PFSK-1 (cell line): ENCODE data around the gene KCNN1.

Source experiments
- FOXP2 ChIP-seq: optimal IDR thresholded peaks from 2 replicates; pipeline ENCODE3; 2011; ENCODE audit warnings: borderline replicate concordance, control low read depth, inconsistent platforms; ENCODE audit not compliant: insufficient read depth; ENCODE audit errors: extremely low read length, extremely low read depth
- POLR2AphosphoS5 ChIP-seq: IDR thresholded peaks from 2 replicates; pipeline ENCODE4 v1.6.1; 2012; ENCODE audit warnings: low read depth, mild to moderate bottlenecking, control low read depth, low read length, moderate library complexity
- SIN3A ChIP-seq: IDR thresholded peaks from 2 replicates; pipeline ENCODE4 v1.6.1; 2012; ENCODE audit warnings: mild to moderate bottlenecking, low read length, moderate library complexity, borderline replicate concordance; ENCODE audit not compliant: insufficient read depth
- TAF1 ChIP-seq: IDR thresholded peaks from 2 replicates; pipeline ENCODE4 v1.6.1; 2012; ENCODE audit warnings: low read length, control low read depth, borderline replicate concordance; ENCODE audit not compliant: insufficient read depth
- TF ChIP-seq, protein P1 (sequence below), 2 experiments: IDR thresholded peaks; 2 replicates each; pipeline versions ENCODE4 v1.6.1 to v1.8.0; 2011 to 2012; ENCODE audit warnings: low read depth in 2 of 2, low read length in 2 of 2, control low read depth in 1 of 2, inconsistent platforms in 1 of 2, mild to moderate bottlenecking in 1 of 2, moderate library complexity in 1 of 2; ENCODE audit not compliant: insufficient read depth in 1 of 2

Gene KCNN1

DNA sequence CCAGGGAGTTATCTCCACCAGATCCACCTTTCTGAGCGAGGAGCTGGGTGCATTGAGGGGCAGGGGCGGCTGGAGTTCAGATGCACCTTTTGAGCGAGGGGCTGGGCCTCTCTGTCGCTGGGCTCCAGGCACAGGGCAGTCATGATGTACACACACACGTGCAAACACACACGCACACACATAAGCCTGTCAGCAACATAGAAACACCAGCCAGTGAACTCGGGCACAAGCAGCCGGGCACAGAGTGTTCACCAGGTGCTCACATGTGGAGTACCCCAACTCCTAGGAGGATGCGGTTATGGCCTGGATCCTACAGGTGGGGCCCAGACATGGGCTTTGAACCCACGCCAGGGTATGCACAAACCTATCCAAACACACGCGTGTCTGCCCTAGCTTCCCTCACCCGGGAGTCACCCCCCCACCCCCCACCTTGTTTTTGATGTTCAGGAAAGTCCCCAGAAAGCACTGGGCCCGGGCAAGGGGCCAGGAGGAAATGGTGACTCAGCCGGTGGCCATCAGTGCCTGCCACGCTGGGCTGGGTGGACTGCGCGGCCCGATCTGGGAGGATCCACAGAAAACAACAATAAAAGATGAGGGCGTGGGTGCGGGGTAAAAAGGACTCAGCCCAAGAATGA is 54.3 kb downstream of the KCNN1 start:
- TF ChIP-seq FOXP2: peak; percentile 35
- TF ChIP-seq SIN3A: no peak

DNA sequence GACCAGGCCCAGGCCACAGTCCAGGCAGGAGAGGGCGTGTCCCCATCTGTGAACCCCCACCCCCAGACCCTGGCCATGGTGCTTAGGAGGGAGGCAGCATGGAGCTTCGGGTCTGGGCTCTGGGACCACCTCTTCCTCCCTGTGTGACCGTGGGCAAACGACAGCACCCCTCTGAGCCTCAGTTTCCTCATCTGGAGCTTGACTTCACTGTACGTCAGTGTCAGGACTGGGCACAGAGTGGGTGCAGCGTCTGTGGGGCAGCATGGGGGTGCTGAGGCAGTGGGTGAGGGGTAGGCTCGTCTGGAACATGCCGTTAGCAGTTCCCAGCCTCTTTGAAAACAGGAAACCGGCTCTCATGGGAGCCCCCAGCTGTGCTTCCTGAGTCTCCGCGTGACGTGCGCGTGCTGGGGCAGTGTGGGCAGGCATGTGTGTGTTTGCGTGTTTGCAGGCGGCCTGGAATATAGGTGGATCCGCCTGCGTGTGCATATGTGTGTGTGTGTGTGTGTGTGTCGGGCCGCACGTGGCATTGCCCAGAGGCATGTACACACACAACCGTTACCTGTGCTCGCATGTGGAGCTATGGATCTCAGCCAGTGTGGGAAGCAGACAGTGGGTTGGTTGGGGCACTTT is 56.8 kb downstream of the KCNN1 start:
- TF ChIP-seq SIN3A (no peak), POLR2AphosphoS5 (no peak), FOXP2 (no peak), TAF1 (no peak)
- TF ChIP-seq, protein P1, sequence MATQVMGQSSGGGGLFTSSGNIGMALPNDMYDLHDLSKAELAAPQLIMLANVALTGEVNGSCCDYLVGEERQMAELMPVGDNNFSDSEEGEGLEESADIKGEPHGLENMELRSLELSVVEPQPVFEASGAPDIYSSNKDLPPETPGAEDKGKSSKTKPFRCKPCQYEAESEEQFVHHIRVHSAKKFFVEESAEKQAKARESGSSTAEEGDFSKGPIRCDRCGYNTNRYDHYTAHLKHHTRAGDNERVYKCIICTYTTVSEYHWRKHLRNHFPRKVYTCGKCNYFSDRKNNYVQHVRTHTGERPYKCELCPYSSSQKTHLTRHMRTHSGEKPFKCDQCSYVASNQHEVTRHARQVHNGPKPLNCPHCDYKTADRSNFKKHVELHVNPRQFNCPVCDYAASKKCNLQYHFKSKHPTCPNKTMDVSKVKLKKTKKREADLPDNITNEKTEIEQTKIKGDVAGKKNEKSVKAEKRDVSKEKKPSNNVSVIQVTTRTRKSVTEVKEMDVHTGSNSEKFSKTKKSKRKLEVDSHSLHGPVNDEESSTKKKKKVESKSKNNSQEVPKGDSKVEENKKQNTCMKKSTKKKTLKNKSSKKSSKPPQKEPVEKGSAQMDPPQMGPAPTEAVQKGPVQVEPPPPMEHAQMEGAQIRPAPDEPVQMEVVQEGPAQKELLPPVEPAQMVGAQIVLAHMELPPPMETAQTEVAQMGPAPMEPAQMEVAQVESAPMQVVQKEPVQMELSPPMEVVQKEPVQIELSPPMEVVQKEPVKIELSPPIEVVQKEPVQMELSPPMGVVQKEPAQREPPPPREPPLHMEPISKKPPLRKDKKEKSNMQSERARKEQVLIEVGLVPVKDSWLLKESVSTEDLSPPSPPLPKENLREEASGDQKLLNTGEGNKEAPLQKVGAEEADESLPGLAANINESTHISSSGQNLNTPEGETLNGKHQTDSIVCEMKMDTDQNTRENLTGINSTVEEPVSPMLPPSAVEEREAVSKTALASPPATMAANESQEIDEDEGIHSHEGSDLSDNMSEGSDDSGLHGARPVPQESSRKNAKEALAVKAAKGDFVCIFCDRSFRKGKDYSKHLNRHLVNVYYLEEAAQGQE (IDR thresholded peaks at IDR 0.05; ENCODE audit: insufficient read depth in 1 of 2, low read depth in 2 of 2, low read length in 2 of 2): no peak

DNA sequence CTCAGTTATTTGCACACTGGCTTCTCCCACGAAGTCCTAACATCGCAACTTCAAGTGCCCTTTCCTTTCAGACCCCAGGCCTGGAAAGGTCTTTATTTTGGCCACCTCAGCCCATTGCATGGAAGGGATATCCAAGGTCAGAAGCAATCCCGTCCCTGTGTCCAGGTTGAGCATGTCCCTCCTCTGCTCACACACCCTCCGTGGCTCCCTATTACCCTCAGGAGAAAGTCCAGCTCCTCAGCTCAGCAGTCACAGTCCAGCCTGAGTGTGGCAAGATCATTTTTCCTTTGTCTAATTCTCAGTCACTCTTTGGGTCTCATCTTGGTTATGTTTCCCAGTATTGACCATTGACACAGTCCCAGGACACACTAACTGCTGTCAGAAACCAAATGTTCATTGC is 60.2 kb downstream of the KCNN1 start:
- TF ChIP-seq POLR2AphosphoS5 (no peak), TAF1 (no peak), SIN3A (no peak), FOXP2 (no peak)
- TF ChIP-seq, protein P1 (IDR thresholded peaks at IDR 0.05; ENCODE audit: insufficient read depth in 1 of 2, low read depth in 2 of 2, low read length in 2 of 2): no peak

DNA sequence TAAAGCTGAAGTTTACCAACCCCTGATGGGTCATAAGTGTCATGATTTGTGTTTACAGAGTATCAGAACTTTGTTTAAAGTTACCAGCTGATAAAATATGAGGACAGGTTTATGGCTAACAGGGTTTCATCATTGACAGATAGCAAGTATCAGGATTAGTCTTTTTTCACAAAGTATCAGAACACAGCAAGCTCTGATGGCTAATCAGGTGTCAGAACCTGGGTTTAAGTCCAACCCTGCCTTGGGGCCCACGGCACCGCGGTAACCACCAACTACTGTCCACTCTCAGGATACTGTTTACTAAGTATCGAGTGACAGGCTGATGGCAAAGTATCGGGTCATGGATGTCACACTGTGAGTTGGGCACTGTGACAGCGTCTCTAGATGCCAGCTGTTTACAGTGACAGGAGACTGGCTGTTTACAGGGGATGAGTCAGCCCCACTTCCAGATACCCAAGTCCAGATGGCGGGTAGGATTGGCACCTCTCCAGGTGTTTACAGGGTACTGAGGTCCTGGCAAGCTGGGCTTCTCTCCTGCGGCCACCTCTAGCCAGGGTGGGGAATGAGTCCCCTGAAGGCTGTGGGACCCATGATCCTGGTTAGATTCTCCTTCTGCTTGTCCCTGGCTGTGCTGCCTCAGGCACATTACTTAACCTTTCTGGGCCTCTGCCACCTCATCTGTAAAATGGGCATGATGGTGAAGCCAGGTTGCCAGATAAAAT is 62.9 kb downstream of the KCNN1 start:
- no peak for TF ChIP-seq POLR2AphosphoS5
- TF ChIP-seq SIN3A: no peak
- TF ChIP-seq, protein P1 (IDR thresholded peaks at IDR 0.05; ENCODE audit: insufficient read depth in 1 of 2, low read depth in 2 of 2, low read length in 2 of 2): no peak
- peak; percentile 98 for TF ChIP-seq FOXP2
- no peak for TF ChIP-seq TAF1

DNA sequence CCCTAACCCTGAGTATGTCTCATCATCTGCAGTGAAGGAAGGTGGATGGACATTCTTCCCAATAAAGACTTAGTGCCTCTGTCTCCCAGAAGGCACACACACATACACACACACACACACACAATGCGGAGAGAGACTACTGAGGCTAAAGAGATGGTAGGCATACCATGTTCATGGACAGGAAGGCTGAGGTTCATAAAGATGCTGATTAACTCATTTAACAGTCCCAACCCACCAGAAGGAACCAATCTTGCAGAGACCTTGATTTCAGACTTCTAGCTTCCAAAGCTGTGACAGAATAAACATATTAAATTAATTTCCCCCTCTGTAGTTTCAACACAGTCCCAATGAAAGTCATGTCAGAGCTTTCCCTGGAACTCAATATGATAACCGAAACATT is 74.1 kb downstream of the KCNN1 start:
- TF ChIP-seq, protein P1 (IDR thresholded peaks at IDR 0.05; ENCODE audit: insufficient read depth in 1 of 2, low read depth in 2 of 2, low read length in 2 of 2): no peak
- no peak for TF ChIP-seq SIN3A
- no peak for TF ChIP-seq TAF1
- TF ChIP-seq FOXP2: no peak
- TF ChIP-seq POLR2AphosphoS5: no peak
